Measurements from ENCODE around the gene FAM181A.
A peak's percentile ranks its signal among the peaks of the same experiment; 100 is the strongest.

The FAM181A gene

DNA sequence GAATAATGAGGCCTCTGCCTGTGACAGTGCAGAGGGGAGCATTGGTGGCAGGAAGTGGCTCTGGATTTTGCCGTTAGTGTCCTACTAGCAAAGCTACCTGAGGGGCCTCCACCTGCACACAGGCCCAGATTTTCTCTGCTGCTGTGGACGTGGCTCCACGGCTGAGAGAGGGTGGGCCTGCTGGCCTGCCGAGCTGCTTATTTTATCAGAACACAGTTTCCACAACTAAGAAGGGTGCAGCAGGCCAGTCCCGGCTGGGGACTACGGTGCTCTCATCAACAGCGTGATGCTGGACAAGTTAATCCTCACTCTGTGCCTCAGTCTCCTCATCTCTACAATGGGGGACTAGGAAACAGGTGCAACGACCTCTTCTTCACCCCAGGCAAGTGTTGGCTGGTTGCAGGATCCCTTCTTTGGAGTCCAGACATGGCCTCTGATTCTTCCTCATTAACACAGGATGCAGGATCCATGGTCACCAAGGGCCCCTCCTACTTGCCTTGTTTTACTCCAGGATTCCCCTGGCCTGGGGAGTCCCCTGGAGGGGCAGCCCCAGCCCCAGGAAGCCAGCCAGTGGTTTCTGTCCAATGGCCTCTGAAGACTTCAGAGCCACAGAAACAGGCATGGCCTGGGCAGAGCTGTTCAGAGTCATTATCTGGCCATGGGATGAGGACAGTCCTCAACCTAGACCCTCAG lies 3.3 kb downstream of the FAM181A start:
- DNase-seq, result no peak

DNA sequence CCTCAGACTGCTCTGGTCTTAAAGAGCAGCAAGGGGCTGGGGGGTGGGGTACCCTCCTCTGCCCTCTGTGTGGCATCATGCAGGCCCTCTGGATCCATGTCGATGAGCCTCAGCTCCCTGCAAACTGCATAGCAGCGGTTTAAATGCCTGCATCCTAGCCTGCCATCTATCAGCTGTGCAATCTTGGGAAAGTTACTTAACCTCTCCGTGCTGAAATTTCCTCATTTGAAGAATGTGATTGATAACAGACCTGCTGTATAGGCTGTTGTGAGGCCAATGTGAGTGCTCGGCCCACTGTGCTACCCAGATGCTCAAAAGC lies 3.8 kb downstream of the FAM181A start:
- DNase-seq, result no peak

DNA sequence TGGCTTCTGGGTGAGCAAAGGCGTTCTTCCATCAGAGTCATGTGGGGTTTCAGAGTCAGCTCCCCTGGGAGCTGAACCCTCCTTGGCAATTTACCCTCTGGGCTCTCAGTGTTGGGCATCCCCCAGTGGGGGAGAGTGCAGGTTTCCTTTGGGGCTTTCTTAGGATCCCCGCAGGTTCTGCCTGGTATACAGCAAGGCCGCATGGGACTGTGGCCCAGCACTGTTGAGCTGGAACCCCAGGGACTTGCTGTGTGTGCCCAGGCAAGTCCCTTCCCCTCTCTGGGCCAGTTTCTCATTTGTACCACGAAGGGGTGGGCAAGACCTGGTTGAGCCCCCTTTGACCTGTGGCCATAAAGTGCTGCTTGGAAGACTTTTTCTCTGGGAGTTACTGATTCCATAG lies 5.5 kb downstream of the FAM181A start:
- DNase-seq, result no peak

DNA sequence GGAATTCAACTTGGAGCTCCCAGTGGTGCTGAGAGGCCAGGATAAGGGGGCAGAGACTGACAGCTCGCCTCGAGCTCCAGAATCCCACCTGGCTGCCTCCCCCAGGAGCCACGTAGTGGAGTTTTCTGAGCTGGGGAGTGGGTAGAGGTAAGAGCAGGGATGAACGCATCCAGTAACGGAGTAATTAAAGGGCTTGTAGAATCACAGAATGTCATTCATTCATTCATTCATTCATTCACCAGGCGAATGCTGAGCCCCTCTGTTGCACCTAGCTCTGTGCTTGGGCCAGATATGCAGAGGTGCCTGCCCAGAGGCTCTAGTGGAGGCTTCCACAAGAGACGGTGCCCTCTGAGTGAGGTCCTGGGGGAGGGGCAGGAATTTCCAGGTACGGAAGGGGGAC lies 8.1 kb downstream of the FAM181A start:
- no peak for DNase-seq

DNA sequence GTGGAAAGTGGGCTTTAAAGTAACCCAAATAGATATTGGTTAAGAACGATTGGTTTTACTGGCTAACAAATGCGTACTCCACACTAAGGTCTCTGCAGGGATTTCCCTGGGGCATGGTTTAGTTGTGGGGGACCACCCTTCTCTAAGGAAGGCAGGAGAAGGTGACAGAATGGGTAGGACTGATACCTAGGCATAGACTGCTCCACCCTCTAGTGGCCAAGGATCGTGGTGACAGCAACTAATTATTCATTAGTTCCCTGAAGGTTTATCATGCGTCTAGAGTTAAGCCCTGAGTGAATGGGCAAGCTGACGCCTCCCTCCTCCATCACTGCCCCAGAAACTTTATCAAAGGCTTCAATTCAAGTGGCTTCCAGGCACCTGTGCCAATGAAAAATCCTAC lies 9.1 kb downstream of the FAM181A start:
- DNase-seq, result peak in 1 of 2 experiments; percentile 23

DNA sequence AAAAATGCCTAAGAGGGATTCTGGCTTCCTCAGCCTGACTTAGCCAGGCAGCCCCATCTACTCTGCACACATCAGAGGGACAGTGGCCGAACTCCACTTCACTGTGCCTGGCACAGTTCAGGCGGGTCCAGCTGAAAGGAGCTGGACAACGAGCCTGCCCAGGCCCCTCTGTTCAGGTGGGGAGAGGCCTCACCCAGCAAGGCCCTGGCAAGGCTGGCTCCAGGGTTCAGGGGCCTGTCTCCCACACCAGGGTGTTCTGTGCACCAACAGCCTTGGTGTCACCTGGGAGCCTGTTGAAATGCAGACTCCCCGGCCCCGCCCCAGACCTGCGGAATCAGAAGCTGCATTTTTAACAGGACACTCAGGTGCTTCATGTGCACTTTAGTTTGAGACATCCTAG lies 9.8 kb downstream of the FAM181A start:
- DNase-seq, result no peak

DNA sequence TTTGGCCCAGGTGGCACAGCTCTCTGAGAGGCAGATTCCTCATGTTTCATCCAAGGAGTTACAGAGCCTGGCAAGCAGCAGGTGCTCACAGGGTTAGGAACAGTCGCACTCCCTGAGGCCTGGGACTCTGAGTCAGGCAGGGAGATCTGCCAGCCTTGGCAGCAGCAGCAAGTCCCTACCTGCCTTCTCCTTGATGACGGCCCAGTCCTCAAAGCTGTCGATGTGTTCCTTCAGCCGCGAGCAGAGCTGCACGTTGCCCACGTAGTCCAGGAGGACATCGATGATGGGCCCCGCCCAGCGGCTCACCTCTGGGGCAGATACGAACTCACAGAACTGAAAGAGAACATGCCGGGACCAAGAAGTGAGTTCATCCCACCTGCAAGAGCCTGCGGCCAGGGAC lies 10.4 kb downstream of the FAM181A start:
- no peak for DNase-seq

DNA sequence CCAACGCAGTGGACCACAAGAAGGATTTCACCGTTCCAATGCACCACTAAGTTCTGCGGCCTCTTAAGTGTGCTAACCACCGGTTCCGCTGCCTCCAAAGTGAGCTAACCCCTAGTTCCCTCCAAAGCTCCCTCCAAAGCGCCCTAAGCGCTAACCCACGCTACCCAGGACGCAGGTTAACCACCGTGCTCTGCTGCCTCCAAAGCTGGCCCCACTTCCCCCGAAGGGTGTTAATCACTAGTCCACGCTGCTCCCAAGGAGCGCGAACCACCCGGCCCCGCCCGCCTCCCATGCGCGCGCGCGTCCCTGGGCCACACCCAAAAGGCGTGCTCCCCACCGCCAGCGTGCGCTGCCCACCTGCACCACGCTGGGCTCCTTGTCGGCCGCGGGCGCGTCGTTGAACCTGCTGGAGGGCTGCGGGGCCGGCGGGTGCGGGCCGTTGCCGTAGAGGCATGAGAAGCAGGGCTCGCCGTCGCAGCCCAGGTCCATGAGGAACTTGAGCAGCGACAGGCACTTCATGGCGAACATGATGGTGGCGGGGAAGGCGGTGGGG lies 11.7 kb downstream of the FAM181A start:
- DNase-seq, result no peak

DNA sequence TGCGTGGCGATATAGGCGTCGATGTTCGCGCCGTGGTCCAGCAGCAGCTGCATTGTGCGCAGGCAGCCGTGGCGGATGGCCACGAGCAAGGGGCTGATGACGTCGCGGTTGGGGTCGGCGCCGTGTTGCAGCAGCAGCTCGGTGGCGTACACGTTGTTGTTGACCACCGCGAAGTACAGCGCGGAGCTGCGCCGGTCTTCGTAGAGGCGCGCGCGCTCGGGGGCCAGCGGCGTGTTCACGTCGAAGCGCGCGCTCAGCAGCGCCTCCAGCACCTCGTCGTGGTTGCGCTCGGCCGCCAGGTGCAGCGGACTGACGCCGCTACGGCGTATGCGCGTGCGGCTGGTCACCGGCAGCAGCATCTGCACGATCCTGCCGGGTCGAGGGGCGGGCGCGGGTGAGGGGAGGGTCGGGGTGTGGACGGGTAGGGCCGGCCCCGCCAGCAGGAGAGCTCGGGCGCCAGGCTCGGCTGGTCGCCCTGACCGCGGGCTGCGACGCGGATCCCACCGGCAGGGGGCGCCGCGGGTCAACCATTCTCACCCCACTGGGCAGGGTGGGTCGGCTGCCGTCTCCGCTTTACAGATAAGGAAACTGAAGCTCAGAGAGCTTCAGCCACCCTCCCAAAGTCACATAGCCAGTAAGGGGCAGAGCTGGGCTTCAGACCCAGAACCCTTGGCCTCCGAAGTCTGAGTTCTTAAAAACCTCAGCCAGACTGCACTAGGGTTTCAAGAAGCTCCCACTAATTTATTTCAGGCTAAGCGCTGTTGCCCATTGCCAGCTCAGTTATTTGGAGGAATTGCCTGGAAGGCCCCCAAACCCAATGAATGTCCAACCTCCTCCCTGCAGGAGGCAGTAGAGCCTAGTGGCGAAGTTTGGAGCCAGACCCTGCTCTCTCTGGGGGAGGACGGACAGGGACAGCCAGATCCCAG lies 12.4 kb downstream of the FAM181A start:
- DNase-seq, result peak in 1 of 2 experiments; percentile 59

DNA sequence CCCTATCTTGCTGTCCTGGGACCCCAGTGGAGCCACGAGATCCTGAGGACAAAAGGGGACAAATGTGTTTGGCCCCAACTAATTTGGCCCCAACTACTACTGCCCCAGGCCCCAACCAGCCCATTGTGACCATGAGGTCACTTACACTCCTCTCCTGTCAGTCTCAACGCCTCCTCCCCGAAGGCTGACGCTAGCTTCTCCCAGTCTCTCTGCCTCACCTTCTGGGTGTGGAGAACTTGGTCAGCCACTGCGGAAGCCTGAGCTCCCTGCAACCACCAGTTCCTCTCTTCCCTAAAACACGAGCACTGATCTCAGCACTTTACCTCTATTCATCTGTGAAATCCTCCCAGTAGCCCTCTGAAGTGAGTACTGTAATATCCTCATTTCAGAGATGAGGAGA lies 13.3 kb downstream of the FAM181A start:
- no peak for DNase-seq

DNA sequence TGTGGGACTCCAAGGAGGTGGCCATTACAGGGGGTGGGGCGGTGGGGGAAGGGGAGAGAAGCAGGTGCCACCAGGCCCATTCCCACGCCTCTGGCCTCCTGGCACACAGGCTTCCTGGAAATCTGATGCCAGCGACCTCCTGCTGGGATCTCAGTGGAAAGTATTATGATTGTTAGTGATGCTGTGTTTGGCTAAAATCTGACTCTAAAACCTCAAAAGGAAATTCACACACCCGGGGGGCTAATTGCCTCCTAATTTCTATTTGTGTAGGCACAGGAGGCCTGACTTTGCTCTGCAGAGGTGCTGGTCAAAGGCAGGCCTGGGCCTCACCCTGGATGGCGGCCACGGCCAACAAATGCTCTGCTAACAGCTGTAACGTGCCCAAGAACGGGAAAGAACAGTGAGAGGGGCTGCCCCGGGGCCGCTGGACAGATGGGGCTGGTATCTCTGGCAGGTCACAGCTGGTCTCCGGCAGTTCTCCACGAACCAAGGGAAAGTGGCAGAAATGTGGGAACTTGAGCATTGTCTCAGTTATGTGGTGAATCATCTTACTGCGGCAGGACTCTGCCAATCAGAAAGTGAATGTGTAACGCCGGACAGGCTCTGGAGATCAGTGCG lies 14.3 kb downstream of the FAM181A start:
- peak in 1 of 2 experiments; percentile 34 for DNase-seq

DNA sequence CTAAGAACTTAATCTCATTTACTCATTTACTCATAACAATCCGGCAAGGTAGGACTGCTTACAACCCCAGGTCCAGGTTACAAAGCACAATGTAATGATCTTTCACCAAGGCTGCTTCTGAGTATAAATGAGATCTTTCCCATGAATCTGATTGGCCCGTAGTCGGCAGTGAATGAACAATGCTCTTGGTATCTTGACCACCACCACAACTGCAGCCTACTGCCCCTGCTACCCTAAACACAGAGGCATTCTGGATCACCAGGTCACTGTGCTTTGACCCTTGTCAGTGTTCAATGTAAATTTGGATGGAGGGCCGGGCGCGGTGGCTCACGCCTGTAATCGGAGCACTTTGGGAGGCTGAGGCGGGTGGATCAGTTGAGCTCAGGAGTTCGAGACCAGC lies 15.9 kb downstream of the FAM181A start:
- no peak for DNase-seq

DNA sequence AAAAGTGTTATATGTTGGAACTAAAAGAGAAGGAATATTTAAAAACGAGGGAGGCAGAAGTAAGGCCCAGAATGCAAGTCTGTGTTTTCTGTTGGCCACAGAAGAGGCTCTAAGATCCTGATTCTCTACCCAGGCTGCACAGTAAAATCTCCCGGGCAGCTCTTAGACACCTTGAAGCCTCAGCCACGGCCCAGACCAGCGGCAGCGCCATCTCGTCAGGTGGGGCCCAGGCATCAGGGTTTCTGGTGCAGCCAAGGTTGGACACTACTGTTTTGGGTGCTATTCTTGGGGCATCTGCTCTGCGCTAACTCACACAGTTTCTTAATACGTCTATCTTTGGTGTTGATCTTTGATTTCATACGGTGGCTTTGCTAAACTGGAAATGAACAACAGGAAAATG lies 16.8 kb downstream of the FAM181A start:
- no peak for DNase-seq

DNA sequence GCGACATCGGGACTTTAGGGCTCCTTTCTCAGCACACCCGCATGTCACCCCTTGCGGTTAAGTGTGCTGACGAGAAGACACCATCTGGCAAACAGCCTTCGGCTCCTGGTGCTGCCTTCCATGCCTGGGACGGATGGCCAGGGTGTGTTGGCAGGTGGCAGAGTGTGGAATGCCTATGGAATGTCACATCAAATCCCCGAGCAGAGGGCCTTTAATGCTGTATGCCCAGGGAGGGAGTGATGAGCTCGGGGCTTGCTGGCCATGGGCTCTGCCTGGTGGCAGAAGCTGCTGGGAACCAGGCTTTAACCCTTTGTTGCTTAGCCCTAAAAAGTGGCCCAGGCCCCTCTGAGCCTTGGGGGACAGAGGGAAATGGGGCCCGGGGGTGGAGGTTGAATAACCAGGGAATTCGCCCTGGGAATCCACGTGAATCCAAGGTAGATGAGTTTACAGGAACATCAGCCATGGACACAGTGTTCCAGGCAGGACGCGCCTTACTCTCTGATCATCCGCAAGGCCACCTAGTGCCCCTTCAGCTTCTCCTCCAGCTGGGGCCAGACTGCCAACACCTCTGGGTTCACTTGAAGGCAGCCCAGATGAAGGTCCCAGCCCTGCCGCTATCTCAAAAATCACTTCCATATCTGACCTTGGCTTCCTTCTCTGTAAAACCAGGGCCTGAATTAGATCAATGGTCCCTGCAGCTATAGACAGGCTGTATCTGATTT lies 17.4 kb downstream of the FAM181A start:
- DNase-seq, result peak in 1 of 2 experiments; percentile 19

DNA sequence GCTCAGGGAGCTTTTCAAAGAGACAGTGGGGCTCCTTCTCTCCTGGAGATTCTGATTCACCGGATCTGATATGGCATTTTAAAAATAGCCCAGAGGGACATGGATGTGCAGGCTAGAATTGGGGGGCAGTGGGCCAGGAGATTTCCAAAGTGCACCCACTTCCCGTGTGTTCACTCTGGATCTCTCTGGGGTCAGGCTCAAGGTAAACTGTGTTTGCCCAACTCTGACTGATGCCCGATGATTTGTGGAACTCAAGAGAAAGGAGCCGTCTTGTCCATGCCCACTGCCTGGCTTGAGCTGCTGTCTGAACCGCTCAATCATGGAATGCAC lies 17.9 kb downstream of the FAM181A start:
- DNase-seq, result no peak

DNA sequence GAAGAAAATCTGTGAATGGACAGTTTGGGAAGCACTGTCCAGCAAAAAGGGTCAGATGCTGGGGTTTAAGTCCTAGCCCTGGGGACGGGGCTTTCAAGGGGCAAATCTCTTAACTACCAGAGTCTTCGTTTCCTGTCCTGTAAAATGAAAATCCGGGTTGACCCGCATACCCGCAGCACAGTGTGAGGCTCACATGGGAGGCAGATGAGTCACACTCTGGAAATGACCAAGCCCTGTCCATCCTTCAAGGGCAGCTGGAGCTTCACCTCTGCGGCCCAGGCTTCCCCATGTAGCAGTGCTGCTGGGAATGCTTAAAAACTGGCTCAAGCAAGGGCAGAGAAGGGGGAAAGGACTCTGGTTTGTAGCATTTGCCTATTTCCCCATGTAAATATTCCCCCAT lies 19.0 kb downstream of the FAM181A start:
- DNase-seq, result no peak

DNA sequence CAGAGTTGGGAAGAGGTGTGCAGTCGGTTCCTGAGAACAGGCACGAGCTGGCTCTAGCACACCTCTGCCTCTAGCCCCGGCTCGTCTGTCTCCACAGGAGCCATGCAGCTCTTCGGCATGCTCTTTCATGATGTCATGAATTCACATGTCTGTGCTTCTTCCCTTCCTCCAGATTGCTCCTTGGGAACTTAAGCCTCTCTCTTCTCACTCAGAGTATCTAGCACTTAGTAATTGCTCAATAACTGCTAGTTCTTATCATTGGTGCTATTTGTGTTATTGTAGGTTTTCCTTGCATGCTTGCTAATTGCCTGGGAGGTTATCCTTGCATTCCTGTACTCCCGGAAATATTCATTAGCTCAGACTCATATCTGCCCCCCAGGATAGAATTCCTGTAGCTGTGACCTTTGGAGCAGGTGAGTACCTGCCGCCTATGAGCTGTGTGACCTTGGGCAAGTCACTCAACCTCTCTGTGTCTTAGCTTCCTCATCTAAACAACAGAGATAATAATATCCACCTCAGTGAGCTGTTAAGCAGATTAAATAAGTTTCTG lies 19.5 kb downstream of the FAM181A start:
- no peak for DNase-seq

DNA sequence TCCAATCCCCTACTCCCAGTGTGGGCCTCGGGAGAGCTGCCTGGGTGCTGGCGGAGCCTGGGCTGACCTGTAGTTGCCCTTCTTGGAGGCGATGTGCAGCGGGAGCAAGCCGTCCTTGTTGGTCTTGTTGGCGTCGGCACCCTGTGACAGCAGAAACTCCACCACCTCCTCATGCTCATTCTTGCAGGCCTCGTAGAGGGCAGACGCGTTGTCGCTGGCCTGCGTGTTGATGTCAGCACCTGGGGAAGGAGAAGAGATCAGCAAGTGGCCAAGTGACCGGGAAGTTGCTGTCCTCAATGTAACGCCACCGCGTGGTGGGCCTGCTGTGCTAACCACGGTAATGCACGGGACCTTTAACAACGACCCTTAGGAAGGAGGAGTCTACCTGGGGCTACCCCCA lies 20.1 kb downstream of the FAM181A start:
- DNase-seq, result no peak

DNA sequence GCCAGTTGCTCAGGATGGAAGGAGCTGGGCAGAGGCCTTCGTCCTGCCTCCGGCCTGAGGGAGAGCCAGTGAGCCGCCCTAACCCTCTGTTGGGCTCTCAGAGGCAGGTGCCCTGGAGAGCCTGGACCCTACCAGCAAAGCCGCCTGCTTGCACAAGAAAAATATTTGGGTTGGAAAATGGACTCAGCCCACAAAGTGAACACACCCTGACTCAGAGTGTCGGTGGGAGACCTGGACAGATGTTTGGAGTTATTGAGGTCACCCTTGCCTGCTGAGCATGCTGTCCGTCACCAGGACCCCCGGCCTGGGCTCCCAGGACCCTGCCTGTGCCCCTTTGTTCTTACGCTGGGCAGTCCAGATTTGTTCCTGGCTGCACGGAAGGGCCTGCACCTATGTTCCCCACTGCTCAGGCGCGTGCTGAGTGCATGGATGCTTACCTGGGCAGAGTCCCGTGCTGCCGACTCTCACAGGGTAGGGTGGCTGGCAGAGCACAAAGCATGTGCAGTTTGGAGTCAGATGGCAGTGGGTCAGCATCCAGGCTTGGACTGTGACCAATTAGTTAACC lies 22.4 kb downstream of the FAM181A start:
- DNase-seq, result no peak

DNA sequence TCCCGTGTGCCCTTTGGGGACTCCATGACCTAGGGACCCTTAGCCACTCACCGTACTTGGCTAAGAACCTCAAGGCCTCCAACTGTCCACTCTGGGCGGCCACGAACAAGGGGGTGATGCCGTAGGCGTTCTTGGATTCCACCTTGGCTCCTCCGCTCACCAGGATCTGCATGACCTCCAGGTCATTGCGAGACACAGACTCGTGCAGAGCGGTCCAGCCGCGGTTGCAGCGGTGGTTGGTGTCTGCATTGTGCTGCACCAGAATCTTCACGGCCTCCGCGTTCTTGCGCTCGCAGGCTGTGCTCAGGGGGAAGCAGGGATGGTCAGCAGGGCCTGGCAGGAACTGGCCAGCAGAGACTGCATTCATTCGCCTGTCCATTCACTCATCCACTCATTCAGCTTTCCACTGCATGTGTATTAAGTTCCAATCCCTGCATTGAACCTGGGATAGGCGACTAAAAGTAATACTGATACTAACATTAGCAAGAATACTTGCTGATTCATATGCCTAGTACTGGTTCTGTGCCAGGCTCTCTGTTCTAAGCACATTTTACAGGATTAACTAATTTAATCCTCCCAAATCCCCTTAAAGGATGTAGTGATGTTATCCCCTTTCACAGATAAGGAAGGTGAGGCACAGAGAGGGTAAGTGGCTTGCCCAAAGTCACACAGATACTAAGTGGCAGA lies 23.9 kb downstream of the FAM181A start:
- DNase-seq, result no peak

DNA sequence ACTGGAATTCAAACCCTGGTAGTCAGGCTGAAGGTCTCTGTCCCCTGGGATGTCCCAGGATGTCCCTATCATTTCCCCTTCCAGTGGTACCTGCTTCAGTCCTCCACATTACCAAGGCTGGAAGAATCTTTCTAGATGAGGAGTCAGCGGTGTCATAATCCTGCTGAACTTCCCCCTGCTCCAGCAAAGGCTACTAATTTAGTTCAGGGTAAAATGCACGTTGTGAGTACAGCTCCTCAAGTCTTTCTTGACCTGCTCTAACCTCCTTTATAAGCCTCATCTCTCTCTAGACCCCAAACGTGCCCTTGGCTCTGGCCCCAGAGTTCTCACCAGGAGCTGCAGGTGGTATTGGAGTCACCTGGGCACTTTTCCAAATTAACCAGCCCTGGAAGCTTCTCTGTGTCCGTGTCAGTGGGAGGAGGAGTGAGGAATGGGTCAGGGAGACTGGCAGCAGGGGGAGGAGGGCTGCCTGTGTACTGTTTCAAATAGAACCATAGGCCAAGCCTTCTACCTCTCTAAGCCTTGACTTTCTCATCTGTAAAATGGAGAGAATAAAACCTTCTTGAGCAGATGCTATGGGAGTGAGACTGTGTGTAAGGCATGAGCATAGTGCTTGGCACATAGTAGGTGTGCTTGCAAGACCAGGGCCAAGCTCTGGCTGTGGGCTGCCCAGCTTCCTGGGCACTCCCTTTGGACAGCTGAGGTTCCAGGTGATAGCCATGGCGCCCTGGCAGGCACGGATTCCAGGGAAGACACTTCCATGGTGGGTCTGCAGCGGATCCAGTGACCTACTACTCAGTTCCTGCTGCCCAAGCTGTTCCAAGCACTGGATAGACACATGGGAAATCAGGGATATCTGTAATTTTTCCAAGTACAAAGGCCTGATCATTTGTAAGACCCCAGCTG lies 24.7 kb downstream of the FAM181A start:
- no peak for DNase-seq

Data from NCI-H446 (cell line).